Glutamatergic neuron (in vitro differentiated cells): Measurements from ENCODE around the gene SLC66A3. TPM values are rescaled to one million over a fixed set of nuclear protein-coding genes. Genes with fewer than 3 reads are reported as not detected.
A peak's percentile ranks its signal among the peaks of the same experiment; 100 is the strongest.

Source experiments
- DNase-seq: peaks from one replicate; pipeline ENCODE4 v3.0.0; 2022
- H3K27ac Mint-ChIP-seq: one replicate; pipeline ENCODE4 v1.8.0; 2020; ENCODE audit warnings: mild to moderate bottlenecking, mixed read lengths, inconsistent platforms; ENCODE audit not compliant: unreplicated experiment
- H3K27me3 Mint-ChIP-seq: one replicate; pipeline ENCODE4 v1.8.0; 2020; ENCODE audit warnings: mild to moderate bottlenecking, moderate library complexity, mixed read lengths, inconsistent platforms; ENCODE audit not compliant: unreplicated experiment
- H3K36me3 Mint-ChIP-seq: one replicate; pipeline ENCODE4 v1.8.0; 2020; ENCODE audit warnings: mild to moderate bottlenecking, mixed read lengths, inconsistent platforms; ENCODE audit not compliant: unreplicated experiment
- H3K4me1 Mint-ChIP-seq: one replicate; pipeline ENCODE4 v1.8.0; 2020; ENCODE audit warnings: mild to moderate bottlenecking, low read depth, mixed read lengths, inconsistent platforms; ENCODE audit not compliant: unreplicated experiment
- H3K4me3 Mint-ChIP-seq: one replicate; pipeline ENCODE4 v1.8.0; 2020; ENCODE audit warnings: mild to moderate bottlenecking, mixed read lengths, inconsistent platforms; ENCODE audit not compliant: unreplicated experiment
- H3K9me3 Mint-ChIP-seq: one replicate; pipeline ENCODE4 v1.8.0; 2020; ENCODE audit warnings: mild to moderate bottlenecking, moderate library complexity, mixed read lengths, inconsistent platforms; ENCODE audit not compliant: unreplicated experiment
- total RNA-seq: library from RNA; stranded (reverse); fragmentation: NEBNext Ultra II Directional; extraction: Animal tissue kit (Norgen Biotek cat#: 25700); gene quantifications from one replicate; pipeline ENCODE4 v1.2.1, GENCODE V29; 2021; ENCODE audit not compliant: unreplicated experiment
- TF ChIP-seq, protein P1 (sequence below): fragments of 200-600 bp; sonication (generic); IDR thresholded peaks from one replicate; pipeline ENCODE4 v1.5.0; 2021; ENCODE audit not compliant: partially characterized antibody, unreplicated experiment

Gene SLC66A3
- total RNA-seq, 1 donor from 2014 or later = 10.9 TPM

DNA sequence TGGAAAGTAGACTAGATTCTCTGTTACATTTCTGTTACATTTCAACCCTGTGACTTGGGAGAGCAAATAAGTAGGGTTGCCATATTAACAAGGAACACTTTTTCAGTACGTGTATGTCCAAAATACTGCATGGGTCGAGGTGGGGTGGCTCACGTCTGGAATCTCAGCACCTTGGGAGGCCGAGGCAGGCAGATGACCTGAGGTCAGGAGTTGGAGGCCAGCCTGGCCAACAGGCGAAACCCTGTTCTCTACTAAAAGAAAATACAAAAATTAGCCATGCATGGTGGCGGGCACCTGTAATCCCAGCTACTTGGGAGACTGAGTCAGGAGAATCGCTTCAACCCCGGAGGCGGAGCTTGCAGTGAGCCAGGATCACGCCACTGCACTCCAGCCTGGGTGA is 11.2 kb downstream of the SLC66A3 start:
- peaks cover 7% of the 10 kb centered on the region for H3K27me3 Mint-ChIP-seq
- H3K27ac Mint-ChIP-seq = no peak overlapping the region
- peaks cover 9% of the 10 kb centered on the region for H3K9me3 Mint-ChIP-seq
- no peaks in the 10 kb centered on the region for H3K36me3 Mint-ChIP-seq
- no peak for DNase-seq
- H3K4me3 Mint-ChIP-seq = no peak overlapping the region
- peaks cover 6% of the 10 kb centered on the region for H3K4me1 Mint-ChIP-seq
- TF ChIP-seq, protein P1, sequence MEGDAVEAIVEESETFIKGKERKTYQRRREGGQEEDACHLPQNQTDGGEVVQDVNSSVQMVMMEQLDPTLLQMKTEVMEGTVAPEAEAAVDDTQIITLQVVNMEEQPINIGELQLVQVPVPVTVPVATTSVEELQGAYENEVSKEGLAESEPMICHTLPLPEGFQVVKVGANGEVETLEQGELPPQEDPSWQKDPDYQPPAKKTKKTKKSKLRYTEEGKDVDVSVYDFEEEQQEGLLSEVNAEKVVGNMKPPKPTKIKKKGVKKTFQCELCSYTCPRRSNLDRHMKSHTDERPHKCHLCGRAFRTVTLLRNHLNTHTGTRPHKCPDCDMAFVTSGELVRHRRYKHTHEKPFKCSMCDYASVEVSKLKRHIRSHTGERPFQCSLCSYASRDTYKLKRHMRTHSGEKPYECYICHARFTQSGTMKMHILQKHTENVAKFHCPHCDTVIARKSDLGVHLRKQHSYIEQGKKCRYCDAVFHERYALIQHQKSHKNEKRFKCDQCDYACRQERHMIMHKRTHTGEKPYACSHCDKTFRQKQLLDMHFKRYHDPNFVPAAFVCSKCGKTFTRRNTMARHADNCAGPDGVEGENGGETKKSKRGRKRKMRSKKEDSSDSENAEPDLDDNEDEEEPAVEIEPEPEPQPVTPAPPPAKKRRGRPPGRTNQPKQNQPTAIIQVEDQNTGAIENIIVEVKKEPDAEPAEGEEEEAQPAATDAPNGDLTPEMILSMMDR = no peak

DNA sequence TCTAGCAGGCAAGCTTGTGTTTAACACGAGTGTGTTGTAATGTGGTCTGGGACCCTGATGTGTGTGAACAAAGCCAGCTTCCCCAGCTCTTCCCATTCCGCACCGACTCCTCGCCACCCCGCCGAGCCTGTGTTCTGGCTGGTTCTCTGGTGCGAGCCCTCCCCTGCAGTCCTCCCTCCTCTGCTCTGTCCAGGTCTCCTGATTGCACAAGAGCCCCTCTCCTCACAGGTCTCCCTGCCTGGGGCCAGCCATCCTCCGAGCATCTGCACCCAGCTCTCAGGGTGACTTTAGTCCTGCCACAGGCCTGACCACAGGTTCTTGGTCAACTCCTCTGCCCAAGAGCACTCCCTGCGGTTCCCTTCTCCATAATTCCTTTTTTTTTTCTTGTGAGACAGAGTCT is 13.2 kb downstream of the SLC66A3 start:
- DNase-seq = no peak
- Mint-ChIP-seq H3K27ac (no peak overlapping the region), H3K36me3 (no peaks in the 10 kb centered on the region), H3K4me1 (peaks cover 6% of the 10 kb centered on the region), H3K27me3 (peaks cover 7% of the 10 kb centered on the region), H3K9me3 (peaks cover 6% of the 10 kb centered on the region), H3K4me3 (no peak overlapping the region)
- TF ChIP-seq, protein P1 = no peak

DNA sequence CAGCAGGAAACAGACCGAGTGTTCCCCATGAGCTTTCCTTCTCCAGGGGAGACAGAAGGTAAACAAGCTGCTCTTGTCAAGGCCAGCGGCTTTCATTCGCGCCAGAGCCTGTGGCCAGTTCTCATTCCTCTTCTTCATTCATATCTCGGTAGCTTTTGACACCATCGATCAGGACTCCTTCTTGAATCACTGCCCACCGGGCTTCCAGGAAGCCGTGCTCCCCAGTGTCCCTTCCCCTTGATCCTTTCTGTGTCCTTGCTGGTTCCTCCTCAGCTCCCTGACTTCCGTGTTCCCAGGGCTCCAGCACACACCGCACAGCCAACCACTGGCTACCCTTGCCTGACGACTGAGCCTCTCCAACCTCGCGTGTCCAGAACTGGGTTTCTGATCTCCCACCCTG is 14.1 kb downstream of the SLC66A3 start:
- H3K4me3 Mint-ChIP-seq = no peak overlapping the region
- H3K27me3 Mint-ChIP-seq = peaks cover 4% of the 10 kb centered on the region

DNA sequence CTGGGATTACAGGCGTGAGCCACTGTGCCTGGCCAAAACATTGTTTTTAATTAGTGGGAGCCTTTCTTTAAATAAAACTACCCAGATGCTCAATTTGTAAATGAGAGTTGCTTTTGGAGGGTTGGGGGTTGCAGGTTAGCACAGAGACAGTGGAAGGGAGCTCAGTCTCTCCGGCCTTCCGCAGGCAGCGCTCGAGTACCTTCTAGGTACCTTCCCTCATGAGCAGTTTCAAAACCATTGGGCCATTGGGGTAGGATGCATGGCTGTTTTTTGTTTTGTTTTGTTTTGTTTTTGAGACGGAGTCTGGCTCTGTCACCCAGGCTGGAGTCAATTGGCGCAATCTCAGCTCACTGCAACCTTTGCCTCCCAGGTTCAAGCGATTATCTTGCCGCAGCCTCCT is 19.0 kb downstream of the SLC66A3 start:
- H3K36me3 Mint-ChIP-seq = no peaks in the 10 kb centered on the region
- H3K9me3 Mint-ChIP-seq = peaks cover 2% of the 10 kb centered on the region
- peaks cover 5% of the 10 kb centered on the region for H3K4me1 Mint-ChIP-seq
- DNase-seq = no peak
- TF ChIP-seq, protein P1 = no peak
- peaks cover 2% of the 10 kb centered on the region for H3K27me3 Mint-ChIP-seq
- no peak overlapping the region for H3K27ac Mint-ChIP-seq
- no peak overlapping the region for H3K4me3 Mint-ChIP-seq

More for the DNA sequence above, 14.1 kb downstream of the SLC66A3 start:
- Mint-ChIP-seq H3K9me3 (peaks cover 6% of the 10 kb centered on the region), H3K36me3 (no peaks in the 10 kb centered on the region), H3K4me1 (no peaks in the 10 kb centered on the region), H3K27ac (no peak overlapping the region)
- TF ChIP-seq, protein P1 = no peak
- no peak for DNase-seq

DNA sequence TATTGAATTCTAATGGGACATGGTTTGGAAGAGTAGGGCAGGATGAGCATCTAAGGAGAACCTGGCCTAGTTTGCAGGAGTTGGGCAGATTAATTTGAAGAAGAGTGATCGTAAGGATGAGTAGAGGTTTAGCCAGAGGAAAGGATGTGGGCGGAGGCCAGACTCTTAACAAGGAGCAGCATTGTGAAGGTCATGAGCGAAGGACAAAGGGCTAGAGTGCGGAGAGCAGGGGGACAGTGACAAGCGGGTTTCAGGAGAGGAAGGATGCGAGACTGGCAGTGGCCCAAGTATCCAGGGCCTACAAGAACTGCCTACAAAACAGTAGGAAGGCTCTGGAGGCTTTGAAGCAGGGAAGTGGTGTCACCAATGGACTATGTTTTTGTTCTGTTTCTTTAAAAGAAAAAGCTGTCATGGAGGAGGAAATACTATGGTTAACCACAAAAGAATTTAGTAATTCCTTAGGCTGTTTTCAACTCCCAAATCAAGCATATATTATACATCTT is 20.1 kb downstream of the SLC66A3 start:
- Mint-ChIP-seq H3K36me3 (no peaks in the 10 kb centered on the region), H3K4me1 (peaks cover 5% of the 10 kb centered on the region), H3K4me3 (no peak overlapping the region), H3K27me3 (no peaks in the 10 kb centered on the region), H3K9me3 (peaks cover 2% of the 10 kb centered on the region), H3K27ac (peak overlapping the region; percentile 8)
- DNase-seq = no peak
- TF ChIP-seq, protein P1 = no peak
